OCI-LY7 (cell line): ENCODE measurements around the gene MRPL36. TPM values are rescaled to one million over a fixed set of nuclear protein-coding genes. Genes with fewer than 3 reads are reported as not detected.

Experiments used
- BruUV-seq: library from RNA; stranded (reverse); fragments of 400-500 nt; replicated peaks from 2 replicates; lab custom pipeline; 2021; lab: Mats Ljungman, UMichigan
- CTCF ChIA-PET: fragments of 300-600 bp; sonication (Branson Sonifier 250); formaldehyde crosslinking; loops from one replicate; lab custom pipeline; 2022; ENCODE audit warnings: antibody characterized with exemption; ENCODE audit not compliant: unreplicated experiment; lab: Charles Lee
- POLR2A ChIA-PET: fragments of 300-600 bp; sonication (Branson Sonifier 250); formaldehyde crosslinking; loops from one replicate; lab custom pipeline; 2022; ENCODE audit warnings: antibody characterized with exemption; lab: Charles Lee
- DNase-seq: peaks from one replicate; pipeline ENCODE4 v3.0.0-alpha.2; 2015; ENCODE audit warnings: low spot score
- H2AFZ ChIP-seq: fragments of 200-600 bp; sonication (generic), shearing (Covaris generic); 2 replicates; pipeline ENCODE4 v1.6.1; 2014; ENCODE audit warnings: mild to moderate bottlenecking, antibody characterized with exemption, low read length, moderate library complexity
- H3K27ac ChIP-seq: fragments of 200-600 bp; sonication (generic); 2 replicates; pipeline ENCODE4 v1.5.1; 2014; ENCODE audit warnings: mixed run types, low read depth, mild to moderate bottlenecking, moderate library complexity, low read length, inconsistent platforms; ENCODE audit not compliant: poor library complexity, severe bottlenecking
- H3K36me3 ChIP-seq: fragments of 200-600 bp; sonication (generic); 2 replicates; pipeline ENCODE4 v1.6.1; 2014; ENCODE audit warnings: mild to moderate bottlenecking, antibody characterized with exemption, low read length, moderate library complexity, mixed read lengths; ENCODE audit not compliant: insufficient read depth
- H3K4me1 ChIP-seq: fragments of 200-600 bp; sonication (generic); 2 replicates; pipeline ENCODE4 v1.5.1; 2014; ENCODE audit warnings: mild to moderate bottlenecking, low read length; ENCODE audit not compliant: insufficient read depth, poor library complexity, severe bottlenecking
- H3K4me2 ChIP-seq: fragments of 200-600 bp; sonication (generic); 2 replicates; pipeline ENCODE4 v1.6.1; 2014; ENCODE audit warnings: mild to moderate bottlenecking, low read length
- H3K4me3 ChIP-seq: fragments of 200-600 bp; sonication (generic); 2 replicates; pipeline ENCODE4 v1.5.1; 2014; ENCODE audit warnings: mild to moderate bottlenecking, low read depth, low read length; ENCODE audit not compliant: poor library complexity, severe bottlenecking
- H3K79me2 ChIP-seq: fragments of 200-600 bp; sonication (generic); 2 replicates; pipeline ENCODE4 v1.6.1; 2016; ENCODE audit warnings: low read depth, mild to moderate bottlenecking, low read length, moderate library complexity, mixed read lengths; ENCODE audit not compliant: insufficient read depth
- H3K9me2 ChIP-seq: fragments of 200-600 bp; sonication (generic); 2 replicates; pipeline ENCODE4 v1.6.1; 2016; ENCODE audit warnings: mild to moderate bottlenecking, low read length, mixed read lengths; ENCODE audit not compliant: insufficient read depth
- H3K9me3 ChIP-seq: fragments of 200-600 bp; sonication (generic); 2 replicates; pipeline ENCODE4 v1.6.1; 2014; ENCODE audit warnings: mild to moderate bottlenecking, mixed run types, low read length, mixed read lengths
- H4K20me1 ChIP-seq: fragments of 200-600 bp; sonication (generic); 2 replicates; pipeline ENCODE4 v1.6.1; 2014; ENCODE audit warnings: mild to moderate bottlenecking, antibody characterized with exemption, low read length, moderate library complexity, mixed read lengths; ENCODE audit not compliant: insufficient read depth
- EZH2phosphoT487 ChIP-seq: fragments of 200-600 bp; sonication (generic); IDR thresholded peaks from 2 replicates; pipeline ENCODE4 v1.6.1; 2018; ENCODE audit warnings: low read depth, borderline replicate concordance, mild to moderate bottlenecking, mixed run types, antibody characterized with exemption, low read length, moderate library complexity, mixed read lengths
- intact Hi-C: fragments of 100-400 bp; cut with micrococcal nuclease; formaldehyde crosslinking; loops from one replicate; pipeline ENCODE4 v1.10.0; 2022; ENCODE audit not compliant: unreplicated experiment
- total RNA-seq, 2 experiments: library from RNA; depleted of rRNA in 1 of 2; stranded (reverse); fragments of >200 nt in 1 of 2; shearing (Covaris generic) in 1 of 2; gene quantifications; 2 replicates each; pipeline ENCODE4 v1.2.3, GENCODE V29; 2014 to 2022
- TF ChIP-seq, protein P1 (sequence below): fragments of 200-600 bp; sonication (generic); conservative IDR thresholded peaks from 2 replicates; pipeline ENCODE4 v1.5.1; 2014; ENCODE audit warnings: mild to moderate bottlenecking, antibody characterized with exemption, low read length, moderate library complexity, mixed read lengths

The MRPL36 gene
- total RNA-seq, 2 experiments from 2014 or later, result 91.7 to 93.8 TPM

DNA sequence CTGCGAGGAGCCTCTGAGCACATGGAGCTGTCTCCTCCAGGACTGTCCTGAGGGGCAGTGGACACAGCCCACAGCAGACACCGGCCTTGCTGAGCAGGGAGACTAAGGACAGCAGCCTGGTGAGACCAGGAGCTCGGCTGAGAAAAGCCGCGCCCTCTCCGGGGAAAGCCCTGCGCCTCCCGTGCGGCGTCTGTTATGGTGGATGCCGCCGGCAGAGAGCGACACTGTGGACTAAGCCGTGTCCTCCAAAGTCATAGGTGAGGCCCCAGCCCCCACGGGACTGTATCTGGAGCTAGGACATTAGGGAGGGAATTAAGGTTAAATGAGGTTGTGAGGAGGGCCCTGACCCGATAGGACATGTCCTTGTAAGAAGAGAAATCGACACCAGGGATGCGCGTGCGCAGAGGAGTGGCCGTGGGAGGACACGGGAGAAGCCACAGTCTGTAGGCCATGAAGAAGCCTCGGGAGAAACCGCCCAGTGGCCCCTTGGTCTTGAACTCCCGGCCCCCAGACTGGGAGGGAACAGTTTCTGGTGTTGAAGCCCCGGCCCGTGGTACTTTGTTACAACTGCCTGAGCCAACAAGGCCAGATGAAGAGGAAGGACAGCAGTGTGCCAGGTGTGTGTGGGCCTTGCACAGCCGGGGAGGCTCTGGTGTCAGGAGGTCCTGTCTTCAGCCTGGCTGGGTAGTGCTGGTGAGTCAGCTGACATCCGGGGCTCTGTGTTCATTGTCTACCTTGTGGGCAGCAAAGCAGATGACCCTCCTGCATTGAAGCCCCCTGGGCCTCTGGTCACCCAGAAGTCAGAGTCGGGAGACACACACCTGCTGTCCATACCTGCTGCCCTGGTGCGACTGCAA is 22.1 kb downstream of the MRPL36 start:
- H3K9me2 ChIP-seq, result no peaks in the 10 kb centered on the region
- no TSS peak for BruUV-seq
- TF ChIP-seq, protein P1, sequence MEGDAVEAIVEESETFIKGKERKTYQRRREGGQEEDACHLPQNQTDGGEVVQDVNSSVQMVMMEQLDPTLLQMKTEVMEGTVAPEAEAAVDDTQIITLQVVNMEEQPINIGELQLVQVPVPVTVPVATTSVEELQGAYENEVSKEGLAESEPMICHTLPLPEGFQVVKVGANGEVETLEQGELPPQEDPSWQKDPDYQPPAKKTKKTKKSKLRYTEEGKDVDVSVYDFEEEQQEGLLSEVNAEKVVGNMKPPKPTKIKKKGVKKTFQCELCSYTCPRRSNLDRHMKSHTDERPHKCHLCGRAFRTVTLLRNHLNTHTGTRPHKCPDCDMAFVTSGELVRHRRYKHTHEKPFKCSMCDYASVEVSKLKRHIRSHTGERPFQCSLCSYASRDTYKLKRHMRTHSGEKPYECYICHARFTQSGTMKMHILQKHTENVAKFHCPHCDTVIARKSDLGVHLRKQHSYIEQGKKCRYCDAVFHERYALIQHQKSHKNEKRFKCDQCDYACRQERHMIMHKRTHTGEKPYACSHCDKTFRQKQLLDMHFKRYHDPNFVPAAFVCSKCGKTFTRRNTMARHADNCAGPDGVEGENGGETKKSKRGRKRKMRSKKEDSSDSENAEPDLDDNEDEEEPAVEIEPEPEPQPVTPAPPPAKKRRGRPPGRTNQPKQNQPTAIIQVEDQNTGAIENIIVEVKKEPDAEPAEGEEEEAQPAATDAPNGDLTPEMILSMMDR, result no peak
- no peak for TF ChIP-seq EZH2phosphoT487
- ChIA-PET CTCF (no interaction called here), POLR2A (no interaction called here)
- no peak overlapping the region for H3K4me3 ChIP-seq
- H3K79me2 ChIP-seq, result no peaks in the 10 kb centered on the region
- peaks cover 12% of the 10 kb centered on the region for H3K4me1 ChIP-seq
- H2AFZ ChIP-seq, result no peak overlapping the region
- H3K9me3 ChIP-seq, result no peaks in the 10 kb centered on the region
- no peak overlapping the region for H3K27ac ChIP-seq
- intact Hi-C loops, result no loop called here
- H4K20me1 ChIP-seq, result no peaks in the 10 kb centered on the region
- no peak for DNase-seq
- H3K4me2 ChIP-seq, result no peak overlapping the region
- H3K36me3 ChIP-seq, result no peaks in the 10 kb centered on the region

DNA sequence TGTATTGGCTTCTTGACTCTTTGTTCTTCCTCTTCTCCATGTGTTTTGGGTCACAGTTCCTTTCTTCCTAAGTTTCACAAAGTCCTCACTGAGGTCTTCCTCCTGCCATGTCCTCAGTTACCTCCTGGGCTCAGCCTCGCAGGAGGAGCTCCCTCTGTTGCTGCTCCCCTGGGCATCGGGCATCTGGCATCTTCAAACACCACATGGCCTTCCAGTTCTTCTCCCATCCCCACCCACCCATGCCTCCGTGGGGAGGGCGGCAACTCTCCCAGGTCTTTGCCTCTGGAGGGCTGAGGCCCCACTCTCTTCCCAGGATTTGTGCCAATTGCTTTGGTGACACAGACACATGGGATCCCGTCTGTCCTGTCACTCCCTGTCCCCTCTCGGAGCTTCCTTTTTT is 22.8 kb downstream of the MRPL36 start:
- H4K20me1 ChIP-seq, result no peaks in the 10 kb centered on the region
- no TSS peak for BruUV-seq
- TF ChIP-seq, protein P1, result no peak
- TF ChIP-seq EZH2phosphoT487, result no peak
- H3K4me3 ChIP-seq, result no peak overlapping the region
- peaks cover 11% of the 10 kb centered on the region for H3K4me1 ChIP-seq
- intact Hi-C loops, result no loop called here
- H3K4me2 ChIP-seq, result no peak overlapping the region
- ChIA-PET POLR2A (no interaction called here), CTCF (no interaction called here)
- no peaks in the 10 kb centered on the region for H3K79me2 ChIP-seq
- H2AFZ ChIP-seq, result no peak overlapping the region
- H3K9me3 ChIP-seq, result no peaks in the 10 kb centered on the region
- DNase-seq, result no peak
- H3K36me3 ChIP-seq, result no peaks in the 10 kb centered on the region
- no peak overlapping the region for H3K27ac ChIP-seq
- H3K9me2 ChIP-seq, result no peaks in the 10 kb centered on the region

GRCh38 chr5:1772634-1773033 is 27.0 kb downstream of the MRPL36 start:
- Histone ChIP-seq H3K4me2 (no peak overlapping the region), H3K4me1 (peaks cover 8% of the 10 kb centered on the region), H2AFZ (no peak overlapping the region), H3K27ac (no peak overlapping the region), H3K4me3 (no peak overlapping the region), H3K36me3 (no peaks in the 10 kb centered on the region), H4K20me1 (no peaks in the 10 kb centered on the region), H3K9me3 (no peaks in the 10 kb centered on the region), H3K79me2 (no peaks in the 10 kb centered on the region), H3K9me2 (no peaks in the 10 kb centered on the region)
- TF ChIP-seq, protein P1, result peak; percentile 63
- no peak for TF ChIP-seq EZH2phosphoT487
- BruUV-seq, result no TSS peak
- DNase-seq, result peak; percentile 51
- intact Hi-C loops, result no loop called here
- ChIA-PET CTCF (no interaction called here), POLR2A (interaction anchor here (0.9 to 1.5 kb wide), 2 partner anchors 9 to 26 kb away, joined by 3 to 4 read pairs; no protein-coding TSS in a partner anchor)
